Coronary artery (tissue), 2 donors: ENCODE data around the gene CARD9.

Experiments
- DNase-seq: peaks from one replicate; pipeline ENCODE4 v3.0.0-alpha.2; 2017; ENCODE audit warnings: low spot score
- H3K27ac ChIP-seq, 2 donors: fragments of 200-600 bp; sonication (generic); one replicate each; pipeline ENCODE4 v1.5.1; 2016 to 2019
- H3K4me3 ChIP-seq: fragments of 200-600 bp; sonication (generic); 2 replicates; pipeline ENCODE4 v1.5.1; 2016; ENCODE audit warnings: mild to moderate bottlenecking, moderate library complexity
- CTCF ChIP-seq: fragments of 200-600 bp; sonication (generic); IDR thresholded peaks from one replicate; pipeline ENCODE4 v1.5.1; 2019; ENCODE audit warnings: antibody characterized with exemption

The CARD9 gene

GRCh38 chr9:136405481-136405880, 32.0 kb upstream of the CARD9 start:
- no peak for TF ChIP-seq CTCF
- no peak for DNase-seq
- no peak overlapping the region for H3K4me3 ChIP-seq
- H3K27ac ChIP-seq = no peak overlapping the region

- DNase-seq = no peak
- Histone ChIP-seq H3K27ac (no peak overlapping the region), H3K4me3 (no peak overlapping the region)
- TF ChIP-seq CTCF = no peak
These were observed 31.3 kb upstream of the CARD9 start for GRCh38 chr9:136404801-136405136.

- no peak for DNase-seq
- no peak for TF ChIP-seq CTCF
- Histone ChIP-seq H3K27ac (no peak overlapping the region), H3K4me3 (no peak overlapping the region)
These were observed 30.7 kb upstream of the CARD9 start for GRCh38 chr9:136403915-136404800.

- Histone ChIP-seq H3K4me3 (no peak overlapping the region), H3K27ac (no peak overlapping the region)
- no peak for DNase-seq
- TF ChIP-seq CTCF = no peak
These were observed 30.1 kb upstream of the CARD9 start for GRCh38 chr9:136403538-136403914.

- Histone ChIP-seq H3K27ac (no peak overlapping the region), H3K4me3 (no peak overlapping the region)
- TF ChIP-seq CTCF = no peak
- no peak for DNase-seq
These were observed 28.6 kb upstream of the CARD9 start for GRCh38 chr9:136402067-136402466.

- no peak for DNase-seq
- no peak for TF ChIP-seq CTCF
- Histone ChIP-seq H3K4me3 (no peak overlapping the region), H3K27ac (no peak overlapping the region)
These were observed 27.9 kb upstream of the CARD9 start for GRCh38 chr9:136401173-136401922.
